HG02884 (cell line): ENCODE data around the gene EVA1C.
"Not testable (repeated sequence)": the region's sequence is repeated elsewhere in the genome, so short reads cannot be mapped to it uniquely, and the experiment has no call there.

Experiments used
- ATAC-seq: cut with Tn5 transposase; IDR thresholded peaks from one replicate; pipeline ENCODE4 v1.9.1; 2021; ENCODE audit warnings: mild to moderate bottlenecking, moderate library complexity; ENCODE audit not compliant: unreplicated experiment

Gene EVA1C

GRCh38 chr21:32457360-32457840, 44.9 kb downstream of the EVA1C start:
- ATAC-seq, result no peak

DNA sequence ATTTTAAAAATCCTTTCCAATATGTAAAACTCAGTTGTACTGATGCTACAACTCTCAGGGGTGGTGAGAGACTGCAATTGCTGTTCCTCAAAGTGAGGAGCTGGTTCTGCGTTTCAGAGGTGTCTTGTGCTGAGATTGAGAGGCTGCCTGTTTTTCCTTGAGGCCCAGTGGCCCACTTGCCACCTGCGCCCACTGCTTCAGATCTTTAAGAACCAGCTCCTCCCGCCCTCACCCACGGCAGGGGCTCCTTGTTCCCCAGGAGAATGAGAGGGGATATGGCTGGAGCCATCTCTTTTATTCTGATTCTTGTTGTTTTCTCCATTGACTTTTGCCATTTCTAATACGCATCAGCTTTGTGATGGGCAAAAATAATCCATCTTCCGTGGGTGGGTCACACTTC, 45.5 kb downstream of the EVA1C start:
- no peak for ATAC-seq

DNA sequence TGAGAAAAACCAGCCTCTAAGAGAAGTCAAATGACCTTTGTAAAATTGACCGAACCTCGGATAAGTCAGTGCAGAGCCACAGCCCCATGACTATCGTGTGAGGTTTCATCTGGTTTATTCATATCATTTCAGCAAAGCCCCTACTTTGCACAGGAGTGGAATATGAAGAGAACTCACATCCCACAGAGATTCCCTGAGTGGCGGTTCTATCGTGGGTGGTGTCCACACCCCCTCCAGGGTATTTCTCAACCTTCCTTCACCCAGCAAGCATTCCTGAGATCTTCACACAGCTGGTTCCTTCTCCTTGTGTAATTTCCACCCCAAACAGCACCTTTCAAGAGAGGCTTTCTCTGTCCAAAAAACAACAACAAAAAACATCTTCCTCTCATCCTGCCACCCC, 47.5 kb downstream of the EVA1C start:
- ATAC-seq, result no peak

DNA sequence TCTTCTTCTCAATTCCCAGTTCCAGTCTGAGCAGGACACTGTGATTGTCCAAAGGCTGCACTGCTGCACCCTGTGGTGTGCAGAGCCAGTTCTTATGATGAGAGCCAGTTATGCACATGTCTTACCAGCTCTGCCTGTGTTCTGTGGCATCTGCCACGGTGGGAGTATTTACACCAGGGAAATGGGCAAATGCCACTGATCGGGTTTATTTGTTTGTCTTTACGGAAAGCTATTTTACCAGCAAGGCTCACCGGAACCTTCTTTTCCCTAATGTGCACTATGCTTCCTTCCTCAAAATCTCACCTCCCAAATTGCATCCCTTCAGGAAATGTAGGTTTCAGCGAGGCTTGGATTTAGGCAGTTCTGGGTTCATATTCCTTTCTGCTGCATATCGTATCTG, 49.0 kb downstream of the EVA1C start:
- ATAC-seq, result no peak

DNA sequence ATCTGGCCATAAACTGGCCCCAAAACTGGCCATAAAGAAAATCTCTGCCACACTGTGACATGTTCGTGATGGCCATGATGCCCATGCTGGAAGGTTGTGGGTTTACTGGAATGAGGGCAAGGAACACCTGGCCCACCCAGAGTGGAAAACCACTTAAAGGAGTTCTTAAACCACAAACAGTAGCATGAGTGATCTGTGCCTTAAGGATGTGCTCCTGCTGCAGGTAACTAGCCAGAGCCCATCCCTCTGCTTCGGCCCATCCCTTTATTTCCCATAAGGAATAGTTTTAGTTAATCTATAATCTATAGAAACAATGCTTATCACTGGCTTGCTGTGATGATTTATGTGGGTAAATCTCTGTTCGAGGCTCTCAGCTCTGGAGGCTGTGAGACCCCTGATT, 50.1 kb downstream of the EVA1C start:
- not testable (repeated sequence) for ATAC-seq

DNA sequence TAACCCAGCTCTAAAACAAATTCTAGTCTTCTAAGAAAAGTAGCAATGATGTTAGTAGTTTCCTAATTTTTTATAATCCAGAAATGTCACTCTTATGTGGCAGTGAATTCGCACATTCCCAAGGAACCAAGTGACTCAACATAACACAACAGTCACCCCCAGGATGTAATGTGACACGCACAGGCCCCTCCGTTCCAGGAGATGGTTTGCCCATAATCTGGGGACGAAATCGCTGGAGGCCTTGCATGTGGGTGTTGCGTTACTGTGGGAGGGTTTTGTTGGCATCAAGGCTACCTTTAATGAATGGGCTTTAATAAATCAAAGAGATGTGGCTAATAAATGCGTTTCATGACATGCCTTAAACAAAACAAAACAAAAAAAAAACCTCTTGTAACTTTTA, 50.9 kb downstream of the EVA1C start:
- no peak for ATAC-seq

DNA sequence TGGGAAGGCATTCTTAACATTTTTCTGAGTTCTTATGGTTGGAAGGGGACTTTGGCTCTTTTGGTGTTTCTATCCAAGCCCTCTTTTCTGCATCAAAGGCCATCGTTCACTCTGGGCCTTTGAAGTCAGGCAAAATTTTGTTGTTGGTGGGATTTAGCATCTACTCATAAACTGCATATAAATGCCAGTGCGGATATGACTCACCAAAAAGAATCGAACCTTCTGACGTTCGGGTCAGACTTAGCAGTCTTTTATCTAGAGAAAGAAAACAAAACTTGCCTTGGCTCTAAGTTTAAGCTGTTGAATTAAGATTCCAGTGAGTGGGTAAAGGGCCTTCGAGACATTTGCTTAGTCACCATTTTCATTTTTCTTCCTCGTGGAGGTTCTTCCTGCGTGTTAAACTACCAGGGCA, 51.4 kb downstream of the EVA1C start:
- no peak for ATAC-seq

- ATAC-seq, result no peak
Observed at GRCh38 chr21:32467291-32467690, 54.8 kb downstream of the EVA1C start.

- ATAC-seq, result no peak
Observed at GRCh38 chr21:32468681-32469111, 56.2 kb downstream of the EVA1C start.

- ATAC-seq, result no peak
Observed at GRCh38 chr21:32469628-32470027, 57.1 kb downstream of the EVA1C start.

GRCh38 chr21:32470206-32470605, 57.7 kb downstream of the EVA1C start:
- ATAC-seq, result no peak

GRCh38 chr21:32472890-32473765, 60.6 kb downstream of the EVA1C start:
- ATAC-seq, result no peak

- no peak for ATAC-seq
Observed at GRCh38 chr21:32474179-32475059, 61.9 kb downstream of the EVA1C start.

- ATAC-seq, result no peak
Observed at GRCh38 chr21:32475162-32475812, 62.8 kb downstream of the EVA1C start.

DNA sequence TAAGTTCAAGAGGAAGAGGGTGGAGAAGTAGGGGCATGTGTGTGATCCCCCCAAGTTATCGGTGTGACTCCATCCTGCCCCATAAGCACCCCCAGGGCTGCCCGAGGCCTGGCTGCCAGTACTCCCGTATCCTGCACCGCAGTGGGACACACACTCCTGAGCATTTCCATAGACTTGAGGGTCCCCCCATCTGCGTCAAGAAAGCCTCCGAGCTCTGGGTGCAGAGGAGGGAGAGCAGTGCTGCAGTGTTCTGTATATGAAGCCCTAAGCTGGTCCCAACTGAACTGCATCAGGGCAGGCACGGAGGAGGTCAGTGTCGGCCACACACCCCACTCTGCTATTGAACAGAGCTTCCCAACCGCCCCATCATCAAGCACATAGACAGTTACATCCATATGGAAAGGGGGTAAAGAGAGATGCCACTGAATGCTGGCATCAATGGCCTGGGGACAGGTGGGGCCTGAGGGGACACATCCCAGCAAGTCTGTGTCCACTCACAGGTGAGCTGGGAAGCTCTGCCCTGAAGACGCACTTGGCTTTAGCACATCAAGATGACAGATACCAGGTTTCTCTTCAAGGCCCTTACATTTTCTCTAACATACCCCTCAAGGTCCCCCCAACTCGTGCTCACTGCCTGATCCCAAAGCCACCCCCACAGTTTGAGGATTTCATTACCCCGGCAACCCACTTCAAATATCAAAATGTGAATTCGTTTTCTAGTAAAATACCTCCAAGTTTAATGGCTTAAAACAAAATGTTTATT, 64.3 kb downstream of the EVA1C start:
- ATAC-seq, result no peak

- ATAC-seq, result no peak
Observed at GRCh38 chr21:32477424-32477745, 64.9 kb downstream of the EVA1C start.

DNA sequence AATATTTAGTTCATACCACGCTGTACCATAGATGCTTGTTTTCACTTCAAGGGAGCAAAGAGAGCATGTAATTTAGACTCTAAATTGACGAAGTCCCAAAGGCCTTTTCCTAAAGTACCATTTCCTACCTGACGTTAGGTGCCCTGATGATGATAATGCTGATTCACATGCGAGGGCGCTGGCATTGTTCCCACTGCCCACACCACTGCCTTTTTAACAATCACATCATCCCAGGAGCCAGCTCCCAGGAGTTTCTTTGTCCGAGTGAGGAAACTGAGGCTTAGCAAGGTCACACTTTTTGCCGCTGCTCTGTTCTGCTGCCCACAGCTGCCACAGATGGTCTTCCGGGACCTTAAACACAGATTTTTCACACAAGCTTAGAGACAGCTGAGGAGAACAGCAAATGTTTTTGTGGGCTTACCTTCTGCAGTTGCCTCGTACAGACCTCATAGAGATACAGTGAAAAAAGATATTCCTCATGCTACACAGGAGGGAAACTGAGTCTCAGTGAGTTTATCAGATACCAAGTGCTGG, 69.4 kb downstream of the EVA1C start:
- ATAC-seq, result no peak

DNA sequence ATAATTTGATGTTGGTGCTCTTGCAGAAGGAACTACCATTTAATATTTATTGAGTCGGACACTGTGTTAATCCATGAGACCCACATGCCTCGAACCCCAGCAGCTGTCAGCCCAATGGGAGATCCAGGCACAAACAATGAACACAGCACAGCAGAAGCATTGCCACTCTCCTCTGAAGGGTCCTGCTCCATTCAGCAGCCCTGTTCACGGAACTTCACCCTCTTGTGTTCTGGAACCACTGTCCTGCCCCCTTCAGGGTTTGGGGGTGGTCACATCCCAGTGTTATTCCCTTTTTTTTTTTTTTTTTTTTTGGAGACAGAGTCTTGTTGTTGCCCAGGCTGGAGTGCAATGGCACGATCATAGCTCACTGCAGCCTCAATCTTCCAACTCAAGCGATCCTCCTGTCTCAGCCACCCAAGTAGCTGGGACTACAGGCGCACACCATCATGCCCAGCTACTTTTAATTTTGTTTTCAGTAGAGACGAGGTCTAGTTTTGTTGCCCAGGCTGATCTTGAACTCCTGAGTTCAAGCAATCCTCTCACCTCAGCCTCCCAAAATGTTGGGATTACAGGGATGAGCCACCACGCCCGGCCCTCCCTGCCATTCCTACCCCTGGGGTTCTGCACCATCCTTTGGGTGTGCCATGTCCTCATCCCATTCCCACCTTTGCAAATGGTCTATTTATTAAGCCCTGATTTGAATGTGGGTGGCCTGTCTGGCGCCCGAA, 70.2 kb downstream of the EVA1C start:
- ATAC-seq, result no peak

DNA sequence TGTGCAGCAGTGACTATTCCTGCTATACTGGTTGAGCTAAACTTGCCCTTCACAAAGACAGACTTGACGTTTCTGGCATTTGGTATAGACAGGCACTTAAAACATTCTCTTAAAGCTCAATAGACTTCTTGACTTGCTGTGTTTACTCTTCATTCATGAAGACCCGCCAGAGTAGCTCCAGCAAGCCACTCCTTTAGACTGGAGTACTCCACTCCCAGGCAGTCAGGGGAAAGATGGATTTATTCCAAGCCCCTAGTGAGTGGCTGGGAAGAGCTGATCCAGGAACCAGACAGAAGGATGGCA, 70.7 kb downstream of the EVA1C start:
- ATAC-seq, result no peak
